Ovary (tissue), 9 donors: Measurements from ENCODE around the gene ITGB5. TPM values are rescaled to one million over a fixed set of nuclear protein-coding genes. Genes with fewer than 3 reads are reported as not detected.

Source experiments
- DNase-seq, 5 donors: peaks; one replicate each; pipeline ENCODE4 v3.0.0-alpha.2; 2019 to 2020
- H3K27ac ChIP-seq, 2 donors: fragments of 200-600 bp; one replicate each; pipeline versions ENCODE4 v1.5.1 to v1.8.0; 2019 to 2022
- H3K27me3 ChIP-seq: fragments of 200-600 bp; one replicate; pipeline ENCODE4 v1.8.0; 2022
- H3K36me3 ChIP-seq: fragments of 200-600 bp; sonication (generic); one replicate; pipeline ENCODE4 v1.5.1; 2019
- H3K4me1 ChIP-seq: one replicate; pipeline ENCODE4 v1.8.1; 2013; ENCODE audit warnings: mild to moderate bottlenecking, moderate library complexity; ENCODE audit not compliant: insufficient read depth
- H3K4me3 ChIP-seq: fragments of 200-600 bp; sonication (generic); one replicate; pipeline ENCODE4 v1.5.1; 2017
- H3K9me3 ChIP-seq, 2 donors: fragments of 200-600 bp in 1 of 2; sonication (generic) in 1 of 2; one replicate each; pipeline versions ENCODE4 v1.5.1 to v1.8.1; 2013 to 2019; ENCODE audit warnings: mild to moderate bottlenecking in 1 of 2, moderate library complexity in 1 of 2
- CTCF ChIP-seq, 3 donors: fragments of 450-650 bp in 2 of 3; fragments of 200-600 bp in 1 of 3; IDR thresholded peaks; one replicate each; pipeline versions ENCODE4 v1.5.1 to v1.8.0; 2016 to 2022; ENCODE audit warnings: antibody characterized with exemption in 3 of 3, mild to moderate bottlenecking in 1 of 3
- EP300 ChIP-seq: sonication (generic); formaldehyde crosslinking; IDR thresholded peaks from one replicate; pipeline ENCODE4 v1.6.1; 2017; ENCODE audit warnings: antibody characterized with exemption
- POLR2A ChIP-seq: fragments of 450-650 bp; IDR thresholded peaks from one replicate; pipeline ENCODE4 v1.6.1; 2017; ENCODE audit warnings: antibody characterized with exemption, mild to moderate bottlenecking, moderate library complexity
- WGBS, 3 donors: extraction: QIAGEN DNeasy Blood & Tissue Kit in 1 of 3; methylation state at CpG; one replicate each; pipeline versions ENCODE4 v1.1.5 to v1.1.7; 2013 to 2017; 5-methylcytosine and 5-hydroxymethylcytosine counted together
- intact Hi-C, 4 donors: fragments of 100-400 bp; cut with DNase I; formaldehyde crosslinking; loops; one replicate each; pipeline versions ENCODE4 v1.11.0 to v1.15.1; 2022 to 2023
- polyA plus RNA-seq, 2 donors: library from polyadenylated mRNA; stranded (reverse); fragments of 200-250 nt in 1 of 2; fragments of 350-450 nt in 1 of 2; fragmentation: Illumina TruSeq in 1 of 2; extraction: RNeasy Lipid Tissue Mini Kit (QIAGEN cat#74804) in 1 of 2; gene quantifications; one replicate each; pipeline ENCODE4 v1.2.3, GENCODE V29; 2013 to 2014
- total RNA-seq, 7 donors: library from RNA; depleted of rRNA in 2 of 7; stranded (reverse); fragments of >200 nt in 2 of 7; fragmentation: NEBNext Ultra II Directional in 3 of 7; extraction: Animal tissue kit (Norgen Biotek cat#: 25700) in 3 of 7; gene quantifications; one replicate each; pipeline versions ENCODE4 v1.1.0 to v1.2.4, GENCODE V29; 2016 to 2023
- donor health status: DM: no; HTN: no; CAD: no; lungs with moderate emphysema.
- donor health status: DM: no; HTN: no; CAD: no.
- donor health status: Bipolar disorder and iron deficiency.
- donor health status: DM: yes; HTN: yes; CAD: no.
- donor health status: DM: no; HTN: no; CAD: no.
- donor health status: DM: yes; HTN: yes; CAD: no.

The ITGB5 gene
- total and polyA plus RNA-seq, 9 donors = 31.0 to 109 (median 38.0) TPM

GRCh38 chr3:124731760-124732159, 155.4 kb downstream of the ITGB5 start:
- no peak for DNase-seq
- peaks cover 7% of the 10 kb centered on the region for H3K4me1 ChIP-seq
- H3K27ac ChIP-seq = no peak overlapping the region
- intact Hi-C loops = no loop called here
- 85 to 90% (median 85%) methylated on average over 4 of the region's 4 CpGs for WGBS, 3 donors
- H3K36me3 ChIP-seq = no peaks in the 10 kb centered on the region
- no peak overlapping the region for H3K4me3 ChIP-seq
- TF ChIP-seq EP300 = no peak
- TF ChIP-seq CTCF (IDR thresholded peaks at IDR 0.05) = no peak
- no peak for TF ChIP-seq POLR2A
- H3K27me3 ChIP-seq = no peaks in the 10 kb centered on the region
- H3K9me3 ChIP-seq = no peaks in the 10 kb centered on the region

- H3K36me3 ChIP-seq = no peaks in the 10 kb centered on the region
- no peak overlapping the region for H3K27ac ChIP-seq
- no peaks in the 10 kb centered on the region for H3K27me3 ChIP-seq
- peak overlapping the region; percentile 81 for H3K4me3 ChIP-seq
- intact Hi-C loops = no loop called here
- H3K9me3 ChIP-seq = no peaks in the 10 kb centered on the region
- H3K4me1 ChIP-seq = peaks cover 7% of the 10 kb centered on the region
- DNase-seq = peak in 2 of 5 donors; percentile 27 to 41
- WGBS, 3 donors = 4 to 14% (median 7%) methylated on average over 13 of the region's 13 CpGs
- no peak for TF ChIP-seq POLR2A
- no peak for TF ChIP-seq CTCF (IDR thresholded peaks at IDR 0.05)
- no peak for TF ChIP-seq EP300
Observed at GRCh38 chr3:124730941-124731297, 156.2 kb downstream of the ITGB5 start.

DNA sequence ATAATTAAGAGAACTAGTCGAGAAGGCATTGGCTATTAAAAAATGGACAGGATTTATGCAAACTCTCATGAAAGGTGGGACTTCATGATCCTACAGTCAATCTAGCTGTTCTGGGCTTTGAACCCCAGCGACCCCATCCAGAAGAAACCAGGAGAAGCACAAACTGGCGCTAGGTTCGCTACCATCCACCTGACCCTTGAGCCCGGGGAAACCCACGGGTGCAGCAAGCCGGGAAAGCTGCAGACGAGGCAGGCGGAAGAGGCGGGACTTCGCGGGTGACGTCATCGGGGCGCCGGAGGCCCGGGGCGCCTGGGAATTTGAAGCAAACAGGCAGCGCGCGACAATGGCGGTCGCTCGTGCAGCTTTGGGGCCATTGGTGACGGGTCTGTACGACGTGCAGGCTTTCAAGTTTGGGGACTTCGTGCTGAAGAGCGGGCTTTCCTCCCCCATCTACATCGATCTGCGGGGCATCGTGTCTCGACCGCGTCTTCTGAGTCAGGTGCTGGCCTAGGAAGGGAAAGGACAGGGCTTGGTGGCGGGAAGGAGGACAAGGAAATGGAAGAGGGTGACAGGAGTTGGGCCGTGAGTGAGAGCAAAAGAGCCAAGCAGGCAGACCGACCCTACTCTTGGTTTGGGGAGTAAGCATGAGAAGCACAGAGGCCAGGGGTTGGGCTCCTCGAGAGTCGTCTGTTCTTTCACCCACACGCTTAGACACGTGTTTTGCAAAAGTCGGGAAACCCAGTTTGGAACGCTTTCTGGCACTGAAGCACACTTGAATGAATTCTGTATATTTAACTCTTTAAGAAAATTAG, 156.8 kb downstream of the ITGB5 start, which contains the start of gene UMPS:
TSS of gene UMPS (plus strand) at position 324 of the 812 bp plus-strand sequence. CDS start at position 344, 20 bp downstream.
- Histone ChIP-seq H3K27ac (peak within 1 kb of the TSS; percentile 31 to 46), H3K27me3 (no peaks in the 10 kb centered on the region), H3K4me3 (peak within 1 kb of the TSS; percentile 81), H3K4me1 (peaks cover 7% of the 10 kb centered on the region), H3K9me3 (no peaks in the 10 kb centered on the region), H3K36me3 (no peaks in the 10 kb centered on the region)
- DNase-seq = peak; percentile 86 to 93 (median 90)
- TF ChIP-seq EP300 (no peak), POLR2A (peak; percentile 66)
- intact Hi-C loops = no loop called here
- WGBS, 3 donors = 0% methylated on average over 44 of the region's 44 CpGs

DNA sequence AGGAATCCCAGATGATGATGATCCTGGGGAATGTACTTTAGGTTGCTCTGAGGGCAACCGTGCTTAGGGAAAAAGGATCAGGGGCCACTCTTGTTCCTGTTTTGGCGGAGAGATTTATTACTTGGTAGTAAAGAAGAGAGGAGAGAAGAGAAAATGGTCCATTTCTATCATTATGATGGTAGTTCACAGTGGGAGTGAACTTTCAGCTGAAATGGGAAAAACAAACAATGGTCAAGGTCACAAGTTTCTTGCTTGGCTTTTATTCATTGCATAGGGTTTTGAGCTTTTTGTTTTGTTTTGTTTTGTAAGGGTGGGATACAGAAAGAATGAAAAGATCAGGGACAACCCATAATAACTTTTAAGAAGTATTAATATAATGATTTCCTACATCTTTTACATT, 164.6 kb downstream of the ITGB5 start:
- Histone ChIP-seq H3K4me3 (no peak overlapping the region), H3K4me1 (peaks cover 3% of the 10 kb centered on the region), H3K9me3 (no peaks in the 10 kb centered on the region), H3K27me3 (no peaks in the 10 kb centered on the region), H3K27ac (no peak overlapping the region), H3K36me3 (no peaks in the 10 kb centered on the region)
- no peak for TF ChIP-seq POLR2A
- TF ChIP-seq CTCF (IDR thresholded peaks at IDR 0.05) = no peak
- TF ChIP-seq EP300 = no peak
- intact Hi-C loops = no loop called here
- no peak for DNase-seq
- 19 to 24% (median 20%) methylated on average over 2 of the region's 2 CpGs for WGBS, 3 donors

DNA sequence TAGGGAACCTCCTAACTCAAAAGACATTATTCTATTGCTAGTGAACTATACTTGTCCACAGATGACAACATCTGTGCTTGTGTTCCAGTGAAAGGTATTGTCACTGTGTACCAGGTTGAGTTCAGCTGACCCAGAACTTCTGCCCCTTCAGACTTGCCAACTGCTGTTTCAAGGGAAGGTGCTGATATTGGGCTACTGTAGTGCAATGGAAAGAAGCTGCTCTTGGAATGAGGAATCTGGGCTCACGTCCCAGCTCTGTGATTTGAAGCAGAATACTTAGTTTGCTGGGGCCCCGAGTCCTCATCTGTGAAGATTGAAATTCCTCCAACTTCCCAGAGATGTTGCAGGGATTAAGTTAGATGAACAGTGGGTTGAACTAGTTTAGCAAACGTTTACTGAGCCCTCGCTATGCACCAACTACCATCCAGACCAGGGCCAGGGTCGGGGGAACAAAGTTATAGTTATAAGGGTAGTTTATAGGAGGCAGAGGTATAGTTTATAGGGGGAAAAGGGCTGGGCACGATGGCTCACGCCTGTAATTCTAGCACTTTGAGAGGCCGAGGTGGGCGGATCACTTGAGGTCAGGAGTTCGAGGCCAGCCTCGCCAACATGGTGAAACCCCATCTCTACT, 172.8 kb downstream of the ITGB5 start:
- Histone ChIP-seq H3K9me3 (no peaks in the 10 kb centered on the region), H3K27ac (no peak overlapping the region), H3K27me3 (no peaks in the 10 kb centered on the region), H3K4me1 (no peaks in the 10 kb centered on the region), H3K36me3 (no peaks in the 10 kb centered on the region), H3K4me3 (no peak overlapping the region)
- no peak for DNase-seq
- intact Hi-C loops = no loop called here
- WGBS, 3 donors = 61 to 71% (median 63%) methylated on average over 11 of the region's 11 CpGs
- TF ChIP-seq POLR2A (no peak), CTCF (IDR thresholded peaks at IDR 0.05) (no peak)
